Right forelimb (tissue), 1 donor: ENCODE results near the gene IGFN1.
A peak's percentile ranks its signal among the peaks of the same experiment; 100 is the strongest.

Experiments used
- DNase-seq: peaks from one replicate; pipeline ENCODE4 v3.0.0-alpha.2; 2018

Gene IGFN1

DNA sequence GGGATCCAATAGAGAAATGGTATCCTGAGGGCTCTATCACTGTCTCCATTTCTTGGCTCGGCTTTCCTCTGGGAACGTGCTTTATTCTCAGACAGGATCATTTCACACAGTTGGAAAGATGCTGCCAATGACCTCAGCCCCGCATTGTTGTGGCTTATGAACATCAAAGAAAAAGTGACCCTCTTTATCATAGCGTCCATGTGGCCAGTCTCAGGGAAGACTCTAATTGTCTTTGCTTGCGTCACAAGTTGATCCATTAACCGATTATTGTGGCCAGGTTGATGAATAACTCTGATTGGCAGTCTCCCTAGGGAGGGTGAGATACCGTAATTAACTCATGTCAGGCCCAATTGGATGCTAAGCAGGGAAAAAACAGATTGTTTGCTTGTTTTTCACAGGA lies 26.0 kb upstream of the IGFN1 start:
- DNase-seq = peak; percentile 7

DNA sequence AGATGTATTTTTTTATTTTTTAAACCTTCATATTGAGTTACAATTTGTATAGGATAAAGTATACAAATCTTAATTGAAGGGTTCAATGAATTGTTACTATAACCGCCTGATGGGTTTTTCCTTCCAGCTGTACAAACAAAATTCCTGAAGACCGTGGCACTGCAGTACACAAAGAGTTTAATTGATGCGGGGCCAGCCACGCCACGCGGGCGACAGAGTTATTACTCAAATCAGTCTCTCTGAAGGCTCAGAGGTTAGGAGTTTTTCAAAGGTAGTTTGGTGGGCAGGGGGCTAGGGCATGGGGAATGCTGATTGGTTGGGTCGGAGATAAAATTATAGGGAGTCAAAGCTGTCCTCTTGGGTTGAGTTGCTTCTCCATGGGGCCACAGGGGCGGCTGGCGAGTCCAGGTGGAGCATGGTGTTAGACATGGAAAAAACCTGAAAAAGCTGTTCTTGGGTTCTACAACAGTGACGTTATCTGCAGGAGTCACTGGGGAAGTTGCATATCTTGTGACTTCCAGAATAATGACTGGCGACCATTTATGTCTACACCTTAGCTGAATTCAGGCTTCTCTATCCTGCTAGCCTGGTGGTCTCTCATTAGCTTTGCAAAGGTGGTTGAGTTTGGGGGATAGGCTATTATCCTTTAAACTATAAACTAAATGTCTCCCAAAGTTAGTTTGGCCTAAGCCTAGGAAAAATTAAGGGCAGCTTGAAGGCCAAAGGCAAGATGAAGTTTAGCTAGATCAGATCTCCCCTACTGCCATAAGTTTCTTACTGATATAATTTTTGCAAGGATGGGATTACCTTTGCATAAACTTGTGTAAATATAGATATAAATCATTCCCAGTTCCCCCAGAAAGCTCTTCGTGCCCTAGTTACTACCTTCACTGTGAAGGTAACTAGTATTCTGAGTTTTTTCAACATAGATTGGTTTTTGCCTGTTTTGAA lies 23.3 kb upstream of the IGFN1 start:
- DNase-seq = peak; percentile 17

DNA sequence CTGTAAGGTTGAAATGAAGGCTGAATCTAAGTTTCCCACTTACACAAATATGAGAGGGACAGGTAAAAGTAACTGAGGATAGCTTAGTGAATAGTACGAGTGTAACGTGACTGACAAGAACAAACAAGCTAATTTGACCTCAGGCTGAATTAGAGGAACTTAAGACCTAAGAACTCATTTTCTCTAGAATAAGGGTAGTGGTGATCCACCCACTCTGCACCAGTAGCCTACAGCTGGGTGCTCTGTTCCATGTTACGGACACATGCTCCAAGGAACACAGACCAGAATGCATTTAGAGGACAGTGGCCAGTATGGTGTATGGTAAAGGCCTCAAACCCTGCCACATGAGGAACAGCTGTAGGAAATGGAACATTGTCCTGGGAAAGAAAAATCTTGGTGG lies 21.4 kb upstream of the IGFN1 start:
- DNase-seq = no peak

DNA sequence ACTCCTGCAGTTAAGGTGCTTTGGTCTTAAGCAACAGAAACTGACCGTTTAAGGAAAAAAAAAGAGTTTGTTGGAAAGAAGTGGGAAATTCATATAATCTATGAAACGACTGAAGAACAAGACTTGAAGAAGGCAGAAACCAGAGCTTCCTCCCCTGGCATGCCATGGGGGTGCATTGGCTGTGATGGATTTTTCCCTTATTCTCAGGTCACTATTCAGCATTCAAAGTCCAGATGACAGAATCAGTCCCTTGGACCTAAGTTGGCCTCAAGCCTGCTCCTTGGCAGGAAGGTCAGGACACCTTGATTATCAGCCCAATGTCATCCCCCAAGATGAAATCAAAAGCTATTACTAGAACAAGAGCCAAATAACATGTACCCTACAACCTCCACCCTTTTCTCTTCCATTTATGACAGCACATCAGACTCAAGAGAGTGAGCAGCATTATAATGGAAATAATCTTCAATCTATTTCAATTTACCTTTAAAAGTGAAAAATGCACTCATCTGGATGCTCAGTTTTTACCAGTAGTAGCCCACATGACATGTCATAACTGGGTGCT lies 20.6 kb upstream of the IGFN1 start:
- DNase-seq = peak; percentile 28

DNA sequence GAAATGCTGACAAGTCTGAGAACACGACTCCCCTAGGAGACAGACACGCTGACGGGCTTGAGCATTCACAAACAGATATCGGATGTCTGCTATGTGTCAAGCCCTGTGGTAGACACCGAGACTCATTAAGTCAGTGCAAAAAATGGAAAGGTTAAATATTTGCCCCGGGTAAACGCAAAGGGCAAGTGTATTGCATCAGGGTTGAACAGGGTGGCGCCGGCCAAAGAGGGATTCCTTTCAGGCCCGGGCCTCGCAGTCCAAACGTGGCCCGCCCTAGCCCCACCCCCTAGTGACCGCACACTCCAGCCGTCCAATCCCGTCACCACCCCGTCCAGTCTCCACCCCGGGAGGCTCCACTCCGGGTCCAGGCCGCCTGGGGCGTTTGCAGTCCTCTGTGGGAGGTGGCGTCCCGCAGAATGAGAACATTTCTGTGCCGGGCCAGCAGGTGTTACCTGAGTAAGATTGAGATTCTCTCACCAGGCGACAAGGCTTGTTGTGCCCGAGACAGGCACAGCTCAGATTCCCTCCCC lies 20.0 kb upstream of the IGFN1 start:
- DNase-seq = peak; percentile 92

DNA sequence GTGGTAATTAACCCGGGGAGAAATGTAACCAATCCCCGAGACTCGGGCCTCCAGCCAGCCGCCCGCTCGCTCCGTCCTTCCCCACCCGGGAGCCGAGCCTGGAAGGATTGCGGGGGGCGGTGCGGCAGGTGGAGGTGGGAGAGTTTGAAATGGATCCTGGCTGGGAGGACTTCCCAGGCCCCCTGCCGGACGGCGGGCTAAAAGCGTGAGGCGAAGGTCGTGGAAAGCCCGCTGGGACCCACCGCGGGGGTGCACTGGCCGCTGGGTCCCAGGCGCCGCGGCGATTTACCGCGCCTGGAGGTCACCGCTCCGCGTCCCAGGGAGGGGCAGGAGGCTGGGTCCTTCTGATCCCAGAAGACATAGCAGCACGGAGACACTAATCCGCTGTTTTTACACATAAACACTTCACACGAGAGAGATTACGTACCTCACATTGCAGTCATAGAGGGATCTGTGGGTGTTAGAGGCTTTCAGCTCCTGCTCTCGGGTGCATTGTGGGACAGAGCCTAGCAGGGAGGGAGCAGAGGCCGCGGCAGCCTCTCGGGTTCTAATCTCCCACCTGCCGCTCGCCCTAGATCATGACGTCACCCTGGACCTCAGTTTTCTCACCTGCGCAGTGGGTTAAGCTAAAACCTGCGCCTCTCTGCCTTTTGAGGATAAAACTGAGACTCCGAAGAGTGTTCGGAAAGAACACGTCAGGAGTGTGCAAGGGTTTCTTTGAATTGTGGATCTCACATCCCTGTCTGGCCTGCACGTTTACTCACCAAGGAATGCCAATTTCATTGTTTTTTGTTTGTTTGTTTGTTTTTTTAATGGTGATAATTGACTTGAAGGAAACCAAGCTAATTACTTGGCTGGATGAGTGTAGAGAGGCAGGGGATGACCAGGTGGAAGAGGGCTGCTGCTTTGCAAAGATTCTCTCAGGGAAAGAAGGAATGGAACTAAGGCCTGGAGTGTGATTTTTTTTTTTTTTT lies 19.3 kb upstream of the IGFN1 start:
- peak; percentile 24 for DNase-seq

DNA sequence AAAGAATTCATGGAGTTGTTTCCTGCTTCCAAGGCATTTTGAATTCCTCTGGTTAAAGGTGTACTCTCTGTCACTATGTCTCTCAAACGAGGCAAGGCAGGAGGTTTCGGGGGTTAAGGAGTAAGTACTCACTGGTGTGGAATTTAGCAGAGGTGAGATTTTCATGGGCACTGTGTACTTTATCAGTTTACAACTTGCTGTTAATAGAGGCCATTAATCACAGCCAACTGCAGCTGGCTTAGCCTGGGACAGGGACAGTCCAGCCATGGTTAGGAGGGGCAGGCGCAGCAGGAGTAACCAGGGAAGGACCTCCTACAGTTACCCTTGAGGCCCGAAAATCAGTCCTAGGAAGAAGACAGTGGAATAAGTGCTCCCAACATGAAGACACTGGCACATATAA lies 18.3 kb upstream of the IGFN1 start:
- peak; percentile 18 for DNase-seq

DNA sequence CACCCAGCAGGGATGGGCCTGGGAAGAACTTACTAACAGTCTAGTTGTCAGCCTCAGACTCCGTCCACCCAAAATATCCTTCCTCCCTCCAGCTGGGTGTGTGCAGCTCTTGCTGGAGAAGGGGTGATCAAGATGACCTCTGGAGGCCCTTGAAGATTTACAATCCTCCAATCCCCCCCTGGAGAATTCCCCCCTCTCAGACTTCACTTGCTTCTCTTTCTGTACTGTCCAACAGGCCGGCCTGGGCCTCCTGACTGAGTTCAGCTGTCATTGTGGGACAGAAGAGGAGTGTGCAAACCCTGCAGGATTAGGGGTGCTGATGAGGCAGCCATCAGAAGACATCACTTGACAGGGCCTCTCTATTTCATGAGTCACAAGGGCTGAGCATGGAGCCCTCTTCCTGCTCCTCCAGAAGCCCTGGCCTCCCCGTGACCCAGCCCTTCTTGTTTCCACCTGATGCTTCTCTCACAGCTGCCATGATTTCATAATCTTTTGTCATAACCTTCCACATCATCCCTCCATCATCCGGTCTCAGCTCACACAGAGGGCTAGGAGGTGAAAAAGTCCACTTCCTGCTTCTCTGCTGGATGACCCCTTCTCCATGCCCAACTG lies 17.5 kb upstream of the IGFN1 start:
- DNase-seq = peak; percentile 36

DNA sequence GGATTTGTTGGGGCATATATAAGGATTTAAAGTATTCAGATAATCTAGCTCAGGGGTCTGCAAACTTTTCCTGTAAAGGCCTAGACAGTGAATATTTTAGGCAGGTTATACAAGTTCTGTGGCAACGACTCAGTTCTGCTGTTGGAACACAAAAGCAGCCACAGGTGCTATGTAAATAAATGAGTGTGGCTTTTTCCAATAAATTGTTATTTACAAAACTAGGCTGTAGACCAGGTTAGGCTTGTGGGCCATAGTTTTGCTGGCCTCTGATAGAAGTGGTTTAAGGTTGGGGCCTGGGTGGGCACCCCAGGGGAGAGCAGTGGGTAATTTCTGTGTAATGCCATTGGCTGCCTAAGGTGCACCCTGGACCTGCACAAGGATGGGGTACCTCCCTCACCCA lies 16.9 kb upstream of the IGFN1 start:
- DNase-seq = peak; percentile 9

DNA sequence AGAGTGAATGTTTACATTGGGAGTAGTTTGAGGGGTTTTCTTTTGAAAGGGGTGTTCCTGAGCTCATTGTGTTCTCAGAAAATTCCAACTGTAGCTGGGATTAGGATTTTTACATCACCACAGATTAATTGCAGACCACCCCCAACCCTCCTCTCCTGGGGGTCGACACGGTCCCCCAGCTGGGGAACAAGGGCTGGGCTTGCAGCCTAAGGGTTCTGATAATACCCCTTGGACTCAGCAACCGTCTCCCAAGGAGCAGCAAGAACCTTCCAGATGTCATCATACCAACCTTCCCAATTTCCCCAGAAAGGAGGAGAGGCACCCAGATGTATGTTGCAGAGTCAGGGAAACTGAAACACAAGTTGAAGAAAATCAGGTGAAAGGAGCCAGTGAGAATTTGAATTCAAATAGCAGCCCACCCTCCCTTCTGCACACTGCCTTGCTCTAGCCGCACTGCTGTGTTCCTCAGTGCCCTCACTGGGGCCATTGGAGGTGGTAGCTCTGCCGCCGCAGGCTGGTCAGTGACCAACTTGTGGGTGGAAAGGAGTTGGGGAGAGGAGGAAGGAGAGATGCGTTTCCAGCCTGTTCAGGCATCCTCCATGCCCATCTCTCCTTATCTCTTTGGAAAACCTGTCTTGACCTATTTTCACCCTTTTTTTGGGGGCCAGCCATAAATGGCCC lies 14.7 kb upstream of the IGFN1 start:
- DNase-seq = peak; percentile 24

DNA sequence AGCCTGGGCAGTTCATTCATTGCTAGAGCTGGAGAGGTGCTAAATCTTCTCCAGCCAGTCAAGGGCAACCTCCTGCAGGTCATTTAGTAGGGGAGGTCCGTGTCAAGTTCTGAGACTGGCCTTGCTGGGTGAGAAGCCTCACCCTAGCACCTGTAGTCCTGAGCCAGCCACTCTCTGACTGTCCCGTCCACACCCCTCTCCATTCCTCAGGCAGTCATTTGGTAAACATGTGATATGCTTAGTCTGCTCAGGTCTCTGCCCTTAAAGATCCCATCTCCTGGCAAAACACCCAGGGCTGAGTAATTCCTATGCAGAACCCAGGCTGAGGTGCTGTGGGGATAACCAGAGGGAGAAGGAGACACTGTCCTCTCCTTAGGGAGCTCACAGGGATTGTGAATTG lies 13.7 kb upstream of the IGFN1 start:
- peak; percentile 5 for DNase-seq

DNA sequence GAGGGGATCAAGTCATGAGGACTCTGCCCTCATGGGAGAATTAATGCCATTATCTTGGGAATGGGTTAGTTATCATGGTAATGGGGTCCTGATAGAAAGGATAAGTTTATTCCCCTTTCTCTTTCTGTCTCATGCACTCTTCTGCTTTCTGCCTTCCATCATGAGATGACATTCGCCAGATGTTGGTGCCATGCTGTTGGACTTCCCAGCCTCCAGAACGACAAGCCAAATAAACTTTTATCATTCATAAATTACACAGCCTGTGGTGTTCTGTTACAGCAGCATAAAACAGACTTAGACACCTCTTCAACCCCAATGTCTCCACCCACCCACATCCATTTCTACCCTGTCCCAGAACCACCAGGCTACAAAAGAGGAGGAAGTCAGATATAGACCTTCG lies 11.9 kb upstream of the IGFN1 start:
- no peak for DNase-seq

DNA sequence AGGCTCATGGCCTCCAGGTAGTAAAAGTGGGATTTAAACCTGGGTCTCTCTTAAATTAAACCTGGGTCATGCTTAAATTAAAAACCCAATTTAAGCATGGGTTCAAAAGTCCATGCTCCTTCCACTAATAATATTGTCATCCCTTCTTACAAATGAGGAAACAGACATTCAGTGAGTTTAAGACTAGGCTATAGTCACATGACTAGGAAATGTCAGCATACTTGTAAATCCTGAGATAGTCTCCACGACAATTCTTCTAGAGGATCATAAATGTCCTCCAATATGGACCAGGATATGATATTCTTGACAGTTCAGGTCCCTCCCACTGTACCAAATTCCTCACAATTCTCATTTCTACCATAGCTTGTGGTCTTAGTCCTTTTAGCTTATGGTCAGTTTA lies 10.5 kb upstream of the IGFN1 start:
- DNase-seq = no peak

DNA sequence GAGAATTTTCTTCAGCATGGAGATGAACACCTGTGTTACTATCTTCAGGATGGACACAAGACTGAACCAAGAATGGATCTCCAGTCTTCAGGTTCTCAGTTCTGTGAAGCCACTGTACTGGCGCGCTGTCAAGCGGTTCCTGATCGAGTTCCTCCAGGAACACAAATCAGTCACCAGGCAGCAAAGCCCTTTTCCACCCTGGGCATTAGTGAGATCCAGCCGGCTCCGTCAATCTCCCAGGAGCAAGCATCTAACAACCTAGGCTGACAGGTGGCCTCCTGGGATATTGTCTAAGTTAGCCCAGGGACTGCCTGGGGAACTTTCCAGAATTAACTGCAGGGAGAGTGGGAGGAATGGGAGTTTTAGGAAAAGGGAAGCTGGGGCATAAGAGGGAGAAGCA lies 9.7 kb upstream of the IGFN1 start:
- peak; percentile 29 for DNase-seq

DNA sequence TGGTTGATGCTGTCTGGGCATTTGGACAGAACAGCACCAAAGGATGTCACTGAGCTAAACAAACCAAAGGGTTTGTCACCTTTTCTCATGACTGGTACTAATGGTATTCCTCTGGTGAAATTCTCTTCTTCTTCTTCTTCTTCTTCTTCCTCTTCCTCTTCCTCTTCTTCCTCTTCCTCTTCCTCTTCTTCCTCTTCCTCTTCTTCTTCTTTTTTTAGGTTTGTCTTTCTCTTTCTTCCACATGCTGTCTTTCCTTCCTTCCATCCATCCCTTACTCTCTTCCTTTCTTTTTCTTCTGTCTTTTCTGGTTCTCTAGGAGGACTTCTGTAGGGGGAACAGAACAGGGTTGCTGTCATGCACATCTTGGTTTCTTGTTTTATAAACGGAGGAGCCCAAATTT lies 9.3 kb upstream of the IGFN1 start:
- no peak for DNase-seq

DNA sequence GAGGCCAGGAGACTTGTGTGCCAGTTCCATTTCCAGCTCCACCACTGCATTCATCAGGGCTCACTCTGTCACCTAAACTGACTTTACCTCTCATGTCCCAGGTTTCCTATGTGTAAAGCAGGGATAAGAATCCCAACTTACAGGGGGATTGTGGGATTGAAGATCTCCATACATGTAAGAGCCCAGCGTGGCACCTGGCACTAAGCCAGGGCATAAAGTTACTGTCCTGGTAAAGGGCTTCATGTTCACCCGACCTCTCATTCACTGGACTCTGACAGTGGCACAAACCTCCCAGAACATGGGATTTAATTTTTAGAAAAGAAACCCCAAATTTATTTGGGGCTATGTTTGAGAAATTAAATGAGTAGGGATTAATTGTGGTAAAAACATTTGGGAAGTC lies 8.9 kb upstream of the IGFN1 start:
- peak; percentile 33 for DNase-seq

DNA sequence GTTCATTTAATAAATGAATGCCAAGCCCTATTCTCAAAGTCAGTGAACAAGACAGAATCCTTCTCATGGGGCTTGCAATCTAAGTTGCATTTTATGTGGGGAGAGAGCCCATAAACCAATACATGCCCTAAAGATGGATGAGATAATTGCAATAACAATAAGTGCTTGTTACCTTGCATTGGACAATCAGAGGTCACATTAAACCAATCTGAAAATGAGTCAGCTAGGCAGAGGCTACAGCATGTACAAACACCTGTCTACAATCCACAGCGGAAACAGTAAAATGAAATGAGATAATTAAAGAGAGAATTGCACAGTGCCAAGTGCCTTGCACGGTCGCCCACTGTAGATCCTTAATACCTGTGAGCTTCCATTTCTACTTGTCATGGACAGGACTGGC lies 7.4 kb upstream of the IGFN1 start:
- DNase-seq = no peak

DNA sequence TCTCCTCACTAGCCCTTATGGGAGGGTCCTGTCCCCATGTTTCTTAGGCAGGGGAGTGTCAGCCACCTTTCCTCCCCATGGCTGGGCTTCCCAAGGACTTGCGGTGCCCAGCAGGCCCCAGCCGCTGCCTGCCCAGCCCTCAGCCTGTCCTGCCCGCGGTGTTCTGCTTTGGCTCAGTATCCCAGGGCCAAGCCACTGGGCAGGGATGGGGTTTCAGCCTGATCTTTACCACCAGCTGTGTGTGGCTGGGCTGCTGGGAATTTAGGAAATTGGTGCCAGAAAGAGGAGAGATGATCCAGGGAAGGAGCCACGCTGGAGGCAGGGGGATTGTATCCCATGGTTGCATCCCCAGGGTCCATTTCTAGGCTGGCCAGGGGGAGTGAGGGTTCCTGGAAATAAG lies 6.9 kb upstream of the IGFN1 start:
- DNase-seq = peak; percentile 40

DNA sequence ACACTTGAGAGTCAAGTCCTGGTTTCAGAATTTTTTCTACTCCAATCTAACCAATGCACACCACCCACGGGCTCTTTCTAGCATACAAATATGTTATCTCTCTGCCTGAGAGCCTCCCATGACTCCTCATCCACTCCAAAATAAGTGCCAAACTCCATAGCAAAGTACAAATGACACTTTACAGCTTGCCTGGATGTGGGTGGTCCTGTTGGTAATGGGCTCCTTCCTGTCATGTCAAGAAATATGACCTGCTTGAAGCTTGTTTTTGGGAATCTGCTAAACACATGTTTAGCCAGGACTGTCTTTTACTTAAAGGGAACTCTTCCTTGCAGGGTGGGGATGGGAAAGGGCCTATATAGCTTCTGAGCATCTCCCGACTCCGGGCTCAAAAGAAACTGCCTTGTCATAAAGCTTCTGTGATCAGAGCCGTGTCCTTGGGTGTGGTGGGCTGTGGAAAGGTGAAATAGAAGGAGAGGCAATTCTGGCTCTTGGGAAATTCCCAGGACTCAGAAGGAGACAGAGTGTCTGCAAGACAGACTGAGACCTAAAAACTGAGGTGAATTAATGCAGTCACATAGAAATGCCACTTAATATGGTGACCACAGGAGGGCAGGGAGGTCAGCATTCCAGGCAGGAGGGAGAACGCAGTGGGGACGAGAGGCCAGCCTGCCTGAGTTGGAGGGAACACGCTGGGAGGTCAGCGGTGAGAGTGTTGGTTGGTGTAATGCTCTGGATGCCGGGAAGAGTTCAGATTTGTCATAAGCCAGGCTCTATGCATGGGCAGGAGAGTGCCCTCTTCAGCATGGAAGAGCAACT lies 6.1 kb upstream of the IGFN1 start:
- DNase-seq = peak; percentile 51

DNA sequence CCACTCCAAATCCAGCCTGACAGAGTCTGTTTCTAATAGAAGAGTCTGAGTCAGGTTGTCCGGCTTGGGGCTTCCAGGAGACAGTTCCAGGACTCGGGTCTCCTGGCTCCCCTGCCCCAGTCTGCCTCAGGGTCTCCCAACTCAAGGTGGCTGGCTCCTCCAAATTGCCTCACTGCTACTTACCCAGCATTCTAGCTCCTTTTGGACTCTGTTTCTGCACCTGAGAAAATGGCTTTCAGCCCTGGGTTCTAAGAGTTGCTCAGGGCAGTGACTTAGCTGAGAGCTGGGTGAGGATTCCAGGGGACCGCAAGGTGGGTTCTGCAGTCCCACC lies 5.5 kb upstream of the IGFN1 start:
- no peak for DNase-seq

DNA sequence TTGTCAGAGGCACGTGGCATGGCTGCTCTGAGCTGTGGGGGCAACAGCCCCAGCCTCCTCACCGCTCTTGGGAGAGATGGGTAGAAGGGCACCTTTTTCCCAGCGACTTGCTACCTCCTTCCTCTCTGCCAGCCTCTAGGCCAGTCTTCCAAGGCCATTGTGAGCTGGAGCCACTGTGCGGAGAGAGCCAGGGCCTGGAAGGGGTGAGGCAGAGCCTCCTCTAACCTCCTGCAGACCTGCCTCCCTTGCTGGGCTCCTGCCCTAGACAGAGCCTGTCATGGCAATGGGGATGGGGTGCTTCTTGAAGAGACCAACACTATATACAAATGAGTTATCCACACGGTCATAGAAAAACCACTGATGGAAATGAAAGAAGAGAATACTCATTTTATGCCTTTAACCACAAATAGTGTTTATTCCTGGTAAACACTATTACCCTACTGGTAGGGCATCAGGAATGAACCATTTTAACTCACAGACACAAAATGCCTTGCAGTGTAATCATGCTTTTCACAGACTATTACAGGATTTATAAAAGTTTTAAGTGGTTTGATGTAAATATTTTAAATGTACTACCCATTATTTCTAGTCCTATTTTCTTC lies 5.0 kb upstream of the IGFN1 start:
- DNase-seq = peak; percentile 32
